CD1c-positive myeloid dendritic cell (primary cell): ENCODE measurements around the gene UPF2.
A peak's percentile ranks its signal among the peaks of the same experiment; 100 is the strongest.
"Not testable (repeated sequence)": the region's sequence is repeated elsewhere in the genome, so short reads cannot be mapped to it uniquely, and the experiment has no call there.

ENCODE experiments used
- DNase-seq: peaks from one replicate; pipeline ENCODE4 v3.0.0-alpha.2; 2016; ENCODE audit errors: extremely low spot score

The UPF2 gene

DNA sequence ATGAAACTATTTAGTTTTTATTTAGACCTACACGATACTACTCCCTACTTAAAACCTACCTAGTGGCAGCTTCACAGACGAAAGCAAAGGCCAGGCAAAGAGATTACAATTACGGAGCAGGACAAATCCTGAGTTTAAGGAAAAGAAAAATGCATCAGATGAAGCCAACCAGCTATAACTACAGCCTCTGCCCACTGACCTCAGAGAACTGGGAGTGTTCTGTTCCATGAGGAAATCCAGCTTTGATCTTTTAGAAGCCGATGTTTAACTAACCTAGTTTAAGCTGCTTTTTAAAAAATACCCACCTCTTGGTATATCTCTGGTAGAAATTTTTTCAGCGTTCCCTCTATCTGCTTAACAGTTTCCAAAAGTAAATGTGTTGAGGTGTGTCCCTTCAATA, 3.0 kb upstream of the UPF2 start:
- no peak for DNase-seq

DNA sequence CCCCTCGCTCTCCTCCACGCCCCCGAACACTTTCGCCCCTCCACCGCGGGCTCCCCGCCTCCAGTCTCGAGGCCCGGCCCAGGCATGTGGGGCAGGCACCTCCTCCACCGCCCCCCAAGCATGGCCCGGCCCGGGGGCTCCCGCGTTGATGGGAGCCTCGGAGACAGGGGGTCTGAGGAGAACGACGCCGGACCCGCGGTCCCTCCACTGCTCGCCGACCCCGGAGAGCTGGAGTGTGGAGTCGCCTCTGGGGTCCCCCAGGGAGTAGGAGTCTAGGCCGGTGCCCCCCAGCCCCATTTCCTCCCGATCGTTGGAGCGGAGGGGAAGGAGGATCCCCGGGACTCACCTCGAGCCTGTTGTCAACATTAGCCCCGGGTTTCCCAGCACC, 206 bp downstream of the UPF2 start:
- peak; percentile 63 for DNase-seq

GRCh38 chr10:12041766-12042408, 722 bp downstream of the UPF2 start:
- DNase-seq = peak; percentile 33

DNA sequence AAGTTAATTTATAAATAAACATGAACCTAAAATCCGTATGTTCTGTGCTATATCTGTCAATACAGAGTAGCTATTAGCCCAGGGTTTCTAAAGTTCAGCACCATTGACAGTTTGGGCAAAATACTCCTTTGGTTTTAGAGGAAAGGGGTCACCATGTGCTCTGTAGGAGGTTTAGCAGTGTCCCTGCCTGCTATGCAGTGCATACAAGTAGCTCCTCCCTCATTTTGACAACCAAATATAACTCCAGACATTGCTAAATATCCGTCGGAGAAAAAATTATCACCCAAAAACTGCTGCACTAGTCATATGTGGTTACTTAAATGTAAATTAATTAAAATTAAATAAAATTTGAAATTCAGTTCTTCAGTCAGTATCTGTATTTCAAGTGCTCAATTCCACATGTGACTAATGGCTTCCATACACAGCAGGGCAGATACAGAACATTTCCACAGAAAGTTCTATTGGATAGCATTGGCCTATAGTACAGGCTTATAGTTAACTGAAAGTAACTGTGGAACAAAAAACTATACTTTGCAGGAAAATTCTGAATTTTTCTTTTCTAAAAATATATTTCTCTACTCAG, 6.4 kb downstream of the UPF2 start:
- DNase-seq = no peak

GRCh38 chr10:12031404-12031803, 11.2 kb downstream of the UPF2 start:
- DNase-seq = no peak

- DNase-seq = no peak
These were observed 15.1 kb downstream of the UPF2 start for GRCh38 chr10:12027539-12027938.

DNA sequence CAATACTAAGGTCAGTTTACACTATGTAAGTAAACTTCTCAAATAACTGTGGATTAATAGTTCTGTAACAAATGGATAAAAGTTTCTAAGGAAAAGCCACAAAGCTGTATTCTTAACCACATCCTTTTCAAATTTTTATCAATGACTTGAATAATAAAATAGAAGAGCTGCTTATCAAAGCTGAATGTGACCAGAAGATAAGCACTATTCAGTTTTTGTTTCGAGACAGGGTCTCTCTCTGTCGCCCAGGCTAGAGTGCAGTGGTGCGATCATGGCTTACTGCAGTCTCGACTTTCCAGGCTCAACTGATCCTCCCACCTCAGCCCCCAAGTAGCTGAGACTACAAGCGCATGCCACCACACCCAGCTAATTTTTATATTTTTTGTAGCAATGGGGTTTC, 17.0 kb downstream of the UPF2 start:
- no peak for DNase-seq

DNA sequence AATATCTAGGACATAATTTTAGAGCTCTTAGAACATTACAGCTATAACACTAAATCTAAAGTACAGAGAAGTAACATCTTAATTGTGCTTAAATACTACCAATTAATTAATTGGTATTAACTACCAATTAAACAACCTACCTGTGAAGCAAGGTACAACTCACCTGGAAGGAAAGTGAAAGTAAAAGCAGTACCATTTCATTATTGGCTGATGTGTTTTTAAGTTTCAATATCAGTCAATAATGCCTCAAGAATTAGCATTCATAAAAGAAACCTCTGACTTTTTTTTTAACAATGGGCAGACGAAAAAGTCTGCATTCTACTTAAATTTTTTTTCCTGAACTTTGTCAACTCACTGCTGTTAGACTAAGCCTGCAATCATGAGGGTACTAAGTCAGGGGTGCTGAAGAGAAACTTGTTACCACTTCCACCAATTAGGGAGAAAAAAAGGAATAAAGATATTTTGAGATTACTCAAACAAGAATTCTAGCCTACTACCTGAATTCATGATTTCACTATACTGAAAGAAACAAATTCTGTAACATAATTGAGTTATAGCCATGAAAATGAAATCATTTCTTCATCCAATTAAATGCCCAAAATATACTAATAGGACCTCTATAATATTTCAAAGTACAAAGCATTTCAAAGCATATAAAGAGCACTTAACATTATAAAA, 19.9 kb downstream of the UPF2 start:
- no peak for DNase-seq

- DNase-seq = no peak
These were observed 22.0 kb downstream of the UPF2 start for GRCh38 chr10:12020574-12020973.

GRCh38 chr10:12019283-12019971, 23.2 kb downstream of the UPF2 start:
- no peak for DNase-seq

GRCh38 chr10:12018438-12019282, 23.9 kb downstream of the UPF2 start:
- DNase-seq = no peak

DNA sequence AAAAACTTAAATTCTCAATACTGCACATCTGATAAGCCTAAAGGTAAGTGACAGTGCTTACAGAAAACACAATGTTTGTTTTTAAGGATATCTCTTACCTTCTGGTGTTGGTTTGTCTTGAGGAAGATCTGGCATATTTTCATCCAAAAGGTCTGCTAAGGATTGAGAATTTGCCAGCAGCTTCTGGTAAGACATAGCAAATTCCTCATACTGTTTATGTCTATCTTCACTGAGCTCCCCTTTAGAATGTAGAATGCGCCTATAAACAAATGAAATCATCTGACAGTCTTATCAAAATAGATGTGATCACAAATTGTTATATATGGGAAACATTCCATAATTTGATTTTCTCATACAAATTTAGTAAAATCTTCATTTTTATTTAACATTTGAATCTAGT, 28.7 kb downstream of the UPF2 start:
- DNase-seq = no peak

DNA sequence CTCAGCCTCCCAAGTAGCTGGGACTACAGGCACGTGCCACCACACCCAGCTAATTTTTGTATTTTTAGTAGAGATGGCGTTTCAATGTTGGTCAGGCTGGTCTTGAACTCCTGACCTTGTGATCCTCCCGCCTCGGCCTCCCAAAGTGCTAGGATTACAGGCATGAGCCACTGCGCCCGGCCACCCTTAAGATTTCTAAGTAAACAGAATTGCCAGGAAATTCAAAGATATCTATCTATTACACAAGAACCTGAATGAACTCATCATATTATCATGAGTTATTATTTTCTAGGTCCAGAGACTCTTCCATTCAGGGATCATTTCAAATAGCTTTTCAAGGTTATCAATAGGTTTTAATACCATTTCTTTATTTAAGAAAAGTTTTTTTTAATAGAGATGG, 29.2 kb downstream of the UPF2 start:
- DNase-seq = not testable (repeated sequence)

DNA sequence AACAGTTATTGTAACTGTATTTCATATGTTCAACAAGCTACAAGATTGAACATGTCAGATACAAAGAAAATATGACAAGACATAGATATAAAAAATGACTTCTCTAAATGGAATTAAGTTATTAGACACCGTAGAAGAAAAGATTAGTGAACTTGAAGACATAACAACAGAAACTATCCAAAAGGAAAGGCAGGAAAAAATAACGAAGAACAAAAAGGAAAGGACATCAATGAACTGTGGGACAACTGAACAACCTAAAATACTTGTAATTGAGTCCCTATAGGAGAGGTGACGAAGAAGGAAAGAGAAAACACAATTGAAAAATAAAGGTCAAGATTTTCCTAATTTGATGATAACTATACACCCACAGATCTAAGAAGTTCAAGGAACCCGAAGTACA, 32.3 kb downstream of the UPF2 start:
- DNase-seq = no peak

DNA sequence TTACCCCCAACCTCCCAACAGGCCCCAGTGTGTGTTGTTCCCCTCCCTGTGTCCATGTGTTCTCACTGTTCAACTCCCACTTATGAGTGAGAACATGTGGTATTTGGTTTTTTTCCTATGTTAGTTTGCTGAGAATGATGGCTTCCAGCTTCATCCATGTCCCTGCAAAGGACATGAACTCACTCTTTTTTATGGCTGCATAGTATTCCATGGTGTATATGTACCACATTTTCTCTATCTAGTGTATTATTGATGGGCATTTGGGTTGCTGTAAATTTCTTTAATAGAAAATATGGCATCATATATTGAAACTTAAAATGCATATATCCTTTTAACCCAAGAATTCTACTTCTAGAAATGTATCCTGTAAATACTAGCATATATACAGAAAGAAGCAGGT, 33.8 kb downstream of the UPF2 start:
- DNase-seq = not testable (repeated sequence)

DNA sequence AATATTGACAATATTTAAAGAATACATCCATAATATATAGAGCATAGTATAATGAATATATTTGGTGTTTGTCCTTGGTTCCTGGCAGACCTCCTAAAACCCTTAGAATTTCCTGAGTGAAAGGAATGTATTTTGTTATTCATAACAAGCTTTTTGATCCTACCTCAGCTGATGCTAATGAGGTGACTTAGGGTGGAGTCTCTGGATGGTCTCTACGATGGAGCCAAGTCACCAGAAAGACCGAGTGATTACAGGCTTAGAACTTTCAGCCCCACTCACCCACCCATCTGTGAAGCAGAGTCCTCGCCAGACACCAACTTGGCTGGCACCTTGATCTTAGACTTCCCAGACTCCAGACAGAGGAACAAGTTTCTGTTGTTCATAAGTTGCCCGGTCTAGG, 35.9 kb downstream of the UPF2 start:
- DNase-seq = no peak

GRCh38 chr10:11993834-11994468, 48.7 kb downstream of the UPF2 start:
- peak; percentile 4 for DNase-seq

DNA sequence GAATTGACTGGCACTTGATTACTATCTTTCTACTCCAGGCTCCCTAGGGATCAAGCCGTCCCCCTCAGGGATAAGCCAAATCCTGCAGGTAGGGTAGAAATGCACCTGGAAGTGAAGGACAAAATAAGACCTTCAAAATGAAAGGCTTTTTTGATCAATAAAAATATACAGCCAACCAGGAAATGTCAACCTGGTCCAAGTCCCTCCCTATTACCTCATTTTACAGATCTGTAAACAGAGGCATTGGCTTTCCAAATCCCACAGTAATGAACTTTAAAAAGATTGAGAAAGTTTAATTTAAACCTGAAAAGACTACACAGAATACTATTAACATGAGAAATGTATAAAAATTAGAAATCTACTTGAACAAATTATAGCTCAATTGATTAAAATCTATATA, 53.7 kb downstream of the UPF2 start:
- DNase-seq = no peak

- peak; percentile 74 for DNase-seq
These were observed 55.9 kb downstream of the UPF2 start for GRCh38 chr10:11986593-11987216.

DNA sequence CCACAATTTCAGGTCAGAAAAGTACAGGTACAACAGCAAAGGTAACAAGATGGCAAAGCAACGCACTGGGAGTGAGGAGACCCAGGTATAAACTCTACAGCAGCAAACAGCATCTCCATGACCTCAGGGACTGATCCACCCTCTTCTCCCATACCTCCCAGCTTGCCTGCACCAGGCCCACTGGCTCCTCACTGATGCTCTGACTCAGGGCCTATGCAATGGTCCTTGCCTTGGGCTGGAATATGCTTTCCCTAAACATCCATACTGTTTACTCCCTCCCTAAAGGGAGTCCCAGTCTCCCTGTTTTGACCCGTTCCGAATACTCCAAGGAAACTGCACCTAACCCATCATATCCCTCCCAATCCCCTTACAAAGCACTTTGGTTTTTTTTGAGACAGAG, 60.4 kb downstream of the UPF2 start:
- DNase-seq = no peak

DNA sequence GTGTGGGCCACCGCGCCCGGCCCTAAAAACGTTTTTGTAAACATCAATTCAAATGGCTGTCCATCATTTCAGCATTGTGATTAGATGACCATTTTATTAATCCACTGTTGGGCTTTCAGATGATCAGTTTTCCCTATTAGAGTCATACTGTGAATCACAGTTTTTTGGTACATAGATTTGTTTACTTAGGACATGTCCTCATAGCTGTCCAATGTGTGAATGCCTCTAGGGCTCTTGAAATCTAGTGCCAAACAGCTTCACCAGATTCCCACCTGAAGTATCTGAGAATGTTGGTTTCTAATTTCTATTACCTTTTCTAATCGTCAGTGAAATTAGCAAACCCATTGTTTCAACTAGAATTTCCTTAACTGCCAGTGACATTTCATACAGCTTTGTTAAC, 66.8 kb downstream of the UPF2 start:
- no peak for DNase-seq
